ENCODE measurements around the gene RAP1GAP2.

RAP1GAP2 gene

DNA sequence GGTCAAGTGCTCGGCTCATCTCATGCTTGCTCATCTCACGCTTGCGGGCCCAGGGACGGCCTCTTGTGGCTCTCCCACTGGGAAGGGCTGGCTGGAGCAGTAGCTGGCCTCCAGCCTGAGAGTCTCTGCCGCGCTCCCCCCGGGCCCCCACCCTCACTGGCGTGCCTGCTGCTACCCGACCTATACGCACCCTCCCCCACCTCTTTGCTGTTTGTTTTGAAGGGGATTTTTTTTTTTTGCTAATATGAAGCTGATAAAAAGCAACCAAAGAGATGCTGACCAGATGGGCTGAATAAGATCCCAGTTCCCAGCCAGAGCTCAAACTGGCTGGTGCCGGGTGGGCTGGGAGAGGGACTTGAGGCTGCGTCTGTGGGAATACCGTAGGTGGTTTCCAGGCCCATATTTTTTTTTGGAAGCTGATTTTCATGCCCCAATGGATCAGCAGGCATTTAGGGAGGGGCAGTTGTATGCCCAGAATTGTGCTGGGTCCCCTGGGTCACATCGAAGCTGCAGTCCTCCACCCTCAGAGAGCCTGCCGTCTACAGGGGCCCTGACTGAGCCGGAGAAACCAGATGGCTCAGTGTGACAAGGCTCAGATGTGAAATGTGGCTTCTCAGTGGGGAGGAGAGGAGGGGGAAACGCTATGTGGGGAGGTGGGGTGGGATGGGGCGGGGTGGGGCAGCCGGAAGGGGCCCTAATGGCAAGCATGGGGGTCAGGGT, 115.0 kb downstream of the RAP1GAP2 start:
- DNase-seq (ENCODE audit: low read depth in 3 of 3) = no peak

- DNase-seq (ENCODE audit: low read depth in 3 of 3) = no peak
These were observed 115.5 kb downstream of the RAP1GAP2 start for GRCh38 chr17:2911755-2912111.

GRCh38 chr17:2912754-2913153, 116.5 kb downstream of the RAP1GAP2 start:
- no peak for DNase-seq (ENCODE audit: low read depth in 3 of 3)

- DNase-seq (ENCODE audit: low read depth in 3 of 3) = no peak
These were observed 120.2 kb downstream of the RAP1GAP2 start for GRCh38 chr17:2916461-2916860.

- DNase-seq (ENCODE audit: low read depth in 3 of 3) = no peak
These were observed 125.2 kb downstream of the RAP1GAP2 start for GRCh38 chr17:2921443-2921842.

DNA sequence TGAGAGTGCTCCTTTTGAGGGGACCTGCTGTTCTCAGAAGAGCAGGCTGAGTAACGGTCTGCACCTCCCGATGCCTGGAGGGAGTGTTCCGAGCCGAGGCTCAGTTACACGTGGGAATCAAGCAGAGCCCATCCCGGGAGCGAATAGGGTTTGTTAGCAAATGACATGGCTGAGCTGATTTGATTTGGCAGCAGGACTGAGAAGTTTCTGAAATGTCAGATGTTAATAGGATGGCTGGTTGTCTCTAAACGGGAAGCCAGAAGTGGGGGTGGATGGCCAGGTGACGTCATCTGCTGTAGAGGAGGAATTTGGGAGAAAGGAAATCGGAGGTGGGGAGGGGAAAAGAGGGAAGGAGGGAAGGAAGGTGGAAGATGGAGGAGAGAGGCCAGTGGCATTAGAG, 128.0 kb downstream of the RAP1GAP2 start:
- DNase-seq (ENCODE audit: low read depth in 3 of 3) = no peak

- DNase-seq (ENCODE audit: low read depth in 3 of 3) = no peak
These were observed 128.8 kb downstream of the RAP1GAP2 start for GRCh38 chr17:2925011-2925410.

GRCh38 chr17:2926019-2926650, 129.9 kb downstream of the RAP1GAP2 start:
- no peak for DNase-seq (ENCODE audit: low read depth in 3 of 3)

DNA sequence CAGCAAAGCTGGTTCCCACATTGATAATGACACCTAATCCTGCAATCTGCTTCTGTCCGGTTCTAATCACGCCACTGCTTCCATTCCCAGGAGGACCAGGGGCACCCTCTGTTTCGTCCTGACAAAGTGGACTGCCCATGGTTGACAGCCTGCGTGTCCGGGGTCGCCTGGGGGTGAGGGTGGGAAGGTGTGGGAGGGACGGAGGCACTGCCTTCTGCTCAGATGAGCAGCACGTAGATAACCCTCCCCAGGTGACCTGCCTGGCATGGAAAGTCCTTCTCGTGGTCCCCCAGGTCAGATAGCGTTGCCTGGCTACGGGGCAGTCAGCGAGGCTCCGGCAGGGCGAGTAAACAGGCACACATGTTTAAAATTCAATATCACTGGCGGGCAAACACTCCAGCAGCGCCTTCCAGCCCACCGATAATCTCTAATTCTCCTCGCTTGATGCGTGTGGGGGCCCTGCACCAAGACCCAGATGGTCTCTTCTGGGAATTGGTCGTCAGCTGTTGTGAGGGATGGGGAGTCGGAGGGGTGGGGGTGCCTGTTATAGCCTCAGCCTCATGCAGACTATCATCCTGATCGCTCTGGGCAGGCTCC, 132.2 kb downstream of the RAP1GAP2 start:
- no peak for DNase-seq (ENCODE audit: low read depth in 3 of 3)

DNA sequence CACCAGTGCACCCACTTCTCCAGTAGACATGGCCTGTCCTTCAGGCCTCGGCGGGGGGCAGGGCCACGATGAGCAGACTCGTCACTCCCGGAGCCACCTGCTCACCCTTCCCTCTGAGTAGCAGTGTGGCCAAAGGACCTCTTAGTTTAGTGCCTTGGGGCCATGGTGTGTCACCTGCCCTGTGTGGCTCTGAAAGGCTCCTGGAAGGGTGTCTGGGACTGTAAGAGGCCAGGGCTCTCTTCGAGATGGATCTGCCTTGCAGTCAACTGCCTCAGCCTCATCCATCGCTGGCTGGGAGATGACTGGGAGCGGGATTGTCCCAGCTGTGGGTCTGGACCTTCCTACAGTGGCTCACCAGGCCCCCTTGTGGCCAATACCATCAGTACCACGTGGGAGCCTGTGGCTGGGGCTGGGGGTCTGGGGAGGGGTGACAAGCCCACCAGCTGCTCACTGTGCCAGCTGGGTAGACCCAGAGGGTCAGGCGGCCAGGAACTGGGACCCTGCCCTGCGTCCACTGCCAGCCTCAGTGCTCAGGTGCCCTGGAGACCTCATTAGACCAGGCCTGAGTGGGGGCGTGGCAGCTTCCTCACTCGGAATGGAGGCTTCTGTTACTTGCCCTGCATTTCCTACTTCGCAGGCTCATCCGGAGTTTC, 133.8 kb downstream of the RAP1GAP2 start:
- DNase-seq (ENCODE audit: low read depth in 3 of 3) = peak in 1 of 3 experiments; percentile 9

DNA sequence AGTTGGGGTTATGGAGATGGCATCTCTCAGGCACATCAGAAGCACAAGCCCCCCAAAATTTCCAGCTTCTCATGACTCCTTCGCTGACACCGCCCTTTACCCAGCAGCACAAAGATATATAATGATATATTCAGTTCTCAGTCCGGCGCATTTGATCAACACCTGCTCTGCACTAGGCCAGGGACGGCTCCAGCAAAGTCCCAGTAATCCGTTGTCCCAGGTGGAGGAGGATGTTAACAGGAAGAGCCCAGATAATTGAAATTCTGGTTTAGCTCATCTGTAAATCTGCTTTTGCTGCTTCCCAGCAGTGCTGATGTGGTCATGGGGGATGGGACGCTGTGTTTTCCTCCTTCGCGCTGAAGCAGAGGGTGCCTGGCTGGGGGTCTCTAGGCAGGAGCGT, 135.6 kb downstream of the RAP1GAP2 start:
- DNase-seq (ENCODE audit: low read depth in 3 of 3) = no peak

DNA sequence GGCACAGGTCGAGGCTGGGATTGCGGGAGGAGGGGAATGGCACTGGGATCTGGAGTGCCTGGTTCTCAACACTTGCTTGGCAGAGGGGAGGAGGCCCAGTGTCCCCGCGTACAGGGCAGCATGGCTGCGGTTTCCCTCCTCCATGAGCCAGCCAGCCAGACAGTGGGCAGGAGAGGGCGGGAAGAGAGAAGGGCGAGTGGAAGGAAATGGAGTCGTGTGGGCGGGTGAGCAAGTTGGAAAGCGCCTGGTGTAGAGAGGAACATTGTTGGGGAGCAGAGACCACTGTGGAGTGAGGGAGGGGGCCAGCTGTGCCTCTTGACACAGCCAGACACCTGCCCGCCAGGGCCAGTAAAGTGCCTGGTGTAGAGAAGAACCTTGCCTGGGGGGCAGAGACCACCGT, 136.7 kb downstream of the RAP1GAP2 start:
- no peak for DNase-seq (ENCODE audit: low read depth in 3 of 3)

DNA sequence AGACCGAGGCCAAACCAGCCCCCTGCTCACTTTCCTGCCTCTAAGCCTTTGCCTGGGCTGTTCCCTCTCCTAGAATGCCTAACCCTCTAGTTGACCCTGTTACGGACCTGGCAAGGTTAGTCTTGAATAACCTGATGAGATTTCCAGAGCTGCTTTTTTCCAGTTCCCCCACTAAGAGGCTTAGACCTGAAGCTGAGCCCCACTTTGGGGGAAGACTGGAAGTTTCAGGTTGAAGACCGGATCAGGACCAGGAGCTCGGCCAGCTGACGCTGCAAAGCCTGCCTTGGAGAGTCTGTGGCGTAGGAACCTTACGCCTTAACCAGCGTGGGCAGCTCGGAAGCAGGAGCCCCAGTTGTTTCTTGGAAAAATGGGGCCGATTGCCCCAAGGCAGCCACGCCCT, 137.4 kb downstream of the RAP1GAP2 start:
- no peak for DNase-seq (ENCODE audit: low read depth in 3 of 3)

DNA sequence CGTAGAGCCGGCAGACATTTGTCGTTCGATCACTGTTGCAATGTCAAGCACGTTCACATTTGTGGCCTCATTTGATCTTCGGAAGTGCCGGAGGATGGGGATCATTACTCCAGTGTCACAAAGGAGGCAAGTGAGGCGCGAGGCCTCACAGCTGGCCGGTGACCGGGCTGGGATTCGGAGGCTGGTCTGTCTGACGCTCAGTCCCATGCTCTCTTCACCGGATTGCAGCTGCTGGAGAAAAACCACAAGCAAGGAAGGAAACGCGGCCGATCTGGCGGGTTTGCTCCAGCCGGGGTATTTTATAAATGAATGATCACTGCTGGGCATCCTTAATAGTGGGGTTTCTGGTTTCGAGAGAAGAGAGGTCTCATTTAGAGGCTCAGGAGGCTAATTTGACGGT, 139.4 kb downstream of the RAP1GAP2 start:
- DNase-seq (ENCODE audit: low read depth in 3 of 3) = no peak

- no peak for DNase-seq (ENCODE audit: low read depth in 3 of 3)
These were observed 140.1 kb downstream of the RAP1GAP2 start for GRCh38 chr17:2936351-2936750.

- no peak for DNase-seq (ENCODE audit: low read depth in 3 of 3)
These were observed 140.6 kb downstream of the RAP1GAP2 start for GRCh38 chr17:2936771-2937321.

DNA sequence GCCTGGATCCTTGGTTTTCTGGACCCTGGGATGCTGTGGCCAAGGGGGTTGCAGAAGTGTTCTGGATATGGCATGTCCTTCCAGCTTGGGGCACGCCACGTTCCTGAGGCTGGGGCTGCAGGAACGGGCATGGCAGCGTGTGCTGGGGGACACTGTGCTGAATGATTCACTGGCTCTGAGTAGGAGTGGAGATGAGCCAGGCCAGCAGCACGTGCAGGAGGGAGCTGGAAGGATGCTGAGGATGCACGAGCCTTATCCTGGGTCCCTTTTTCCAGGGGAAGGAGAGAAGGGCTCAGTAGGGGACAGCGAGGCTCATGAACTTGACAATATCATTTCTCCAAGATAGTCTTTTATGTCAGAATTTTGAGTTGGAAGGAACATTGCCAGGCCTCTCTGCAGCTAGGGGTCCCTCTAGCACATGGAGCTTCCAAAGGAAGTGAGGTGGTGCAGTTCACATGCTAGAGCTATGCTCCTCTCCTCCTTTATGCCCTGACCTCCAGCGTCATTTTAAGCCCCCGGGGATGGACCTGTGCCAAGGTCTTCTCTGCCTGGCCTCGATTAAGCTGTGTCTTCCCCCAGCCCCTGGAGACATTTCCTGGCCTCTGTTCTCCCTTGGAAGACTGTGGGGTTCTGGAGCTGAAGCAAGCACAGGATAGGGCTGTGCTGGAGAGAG, 141.2 kb downstream of the RAP1GAP2 start:
- DNase-seq (ENCODE audit: low read depth in 3 of 3) = no peak

GRCh38 chr17:2939714-2940351, 143.6 kb downstream of the RAP1GAP2 start:
- no peak for DNase-seq (ENCODE audit: low read depth in 3 of 3)

- no peak for DNase-seq (ENCODE audit: low read depth in 3 of 3)
These were observed 144.1 kb downstream of the RAP1GAP2 start for GRCh38 chr17:2940352-2940751.

- DNase-seq (ENCODE audit: low read depth in 3 of 3) = no peak
These were observed 147.7 kb downstream of the RAP1GAP2 start for GRCh38 chr17:2943981-2944380.

- no peak for DNase-seq (ENCODE audit: low read depth in 3 of 3)
These were observed 149.1 kb downstream of the RAP1GAP2 start for GRCh38 chr17:2945299-2945698.
